HEK293T (cell line): ENCODE data around the gene APOO.

ENCODE experiments used
- BHLHE40 ChIP-seq: fragments of 450-650 bp; IDR thresholded peaks from 2 replicates; pipeline ENCODE4 v1.6.1; 2016; ENCODE audit warnings: mild to moderate bottlenecking, moderate library complexity, borderline replicate concordance
- FOXK2 ChIP-seq: fragments of 450-650 bp; IDR thresholded peaks from 2 replicates; pipeline ENCODE4 v1.6.1; 2016; ENCODE audit warnings: mild to moderate bottlenecking
- FOXM1 ChIP-seq: fragments of 450-650 bp; IDR thresholded peaks from 2 replicates; pipeline ENCODE4 v1.6.1; 2017; ENCODE audit warnings: mild to moderate bottlenecking, borderline replicate concordance
- NFRKB ChIP-seq: fragments of 450-650 bp; IDR thresholded peaks from 2 replicates; pipeline ENCODE4 v1.6.1; 2016; ENCODE audit warnings: mild to moderate bottlenecking, moderate library complexity
- SP1 ChIP-seq: fragments of 450-650 bp; IDR thresholded peaks from 2 replicates; pipeline ENCODE4 v1.6.1; 2017
- TARDBP ChIP-seq: fragments of 450-650 bp; IDR thresholded peaks from 2 replicates; pipeline ENCODE4 v1.6.1; 2016
- ZNF384 ChIP-seq: fragments of 450-650 bp; IDR thresholded peaks from 2 replicates; pipeline ENCODE4 v1.6.1; 2016

DNA sequence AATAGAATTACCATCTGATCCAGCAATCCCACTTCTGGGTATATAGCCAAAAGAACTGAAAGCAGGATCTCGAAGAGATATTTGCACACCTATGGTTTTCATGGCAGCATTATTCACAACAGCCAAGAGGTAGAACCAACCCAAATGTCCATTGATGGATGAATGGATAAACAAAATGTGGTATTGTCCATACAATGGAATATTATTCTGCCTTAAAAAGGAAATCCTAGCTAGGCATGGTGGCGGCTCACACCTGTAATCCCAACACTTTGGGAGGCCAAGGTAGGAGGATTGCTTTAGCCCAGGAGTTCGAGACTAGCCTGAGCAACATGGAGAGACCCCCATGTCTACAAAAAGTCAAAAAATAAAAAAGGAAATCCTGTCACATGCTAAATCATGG, 97.5 kb downstream of the APOO start:
- TF ChIP-seq SP1 (no peak), TARDBP (no peak), BHLHE40 (no peak), FOXM1 (no peak), FOXK2 (no peak), NFRKB (no peak), ZNF384 (no peak)
